Measurements from ENCODE around the gene CCDC102B. TPM values are rescaled to one million over a fixed set of nuclear protein-coding genes. Genes with fewer than 3 reads are reported as not detected.

Gene CCDC102B
- total and polyA plus RNA-seq, 9 donors: 1.8 to 7.0 (median 4.2) TPM

GRCh38 chr18:68983126-68983525 is 185.2 kb downstream of the CCDC102B start:
- no peaks in the 10 kb centered on the region for H3K4me1 ChIP-seq (ENCODE audit: insufficient read depth)
- no peak for DNase-seq
- H3K9me3 ChIP-seq: no peaks in the 10 kb centered on the region
- H3K27ac ChIP-seq: no peak overlapping the region
- intact Hi-C loops (cut with DNase I): no loop called here
- no peaks in the 10 kb centered on the region for H3K27me3 ChIP-seq
- no peak for TF ChIP-seq POLR2A (IDR thresholded peaks at IDR 0.05)
- TF ChIP-seq CTCF (IDR thresholded peaks at IDR 0.05): no peak
- TF ChIP-seq EP300 (IDR thresholded peaks at IDR 0.05): no peak
- no peaks in the 10 kb centered on the region for H3K36me3 ChIP-seq
- no peak overlapping the region for H3K4me3 ChIP-seq

- 78 to 88% (median 79%) methylated on average over 2 of the region's 2 CpGs for WGBS, 3 donors
- DNase-seq: no peak
- Histone ChIP-seq H3K4me1 (ENCODE audit: insufficient read depth) (no peaks in the 10 kb centered on the region), H3K27me3 (no peaks in the 10 kb centered on the region), H3K9me3 (no peaks in the 10 kb centered on the region), H3K4me3 (no peak overlapping the region), H3K27ac (no peak overlapping the region), H3K36me3 (no peaks in the 10 kb centered on the region)
- intact Hi-C loops (cut with DNase I): no loop called here
- TF ChIP-seq EP300 (IDR thresholded peaks at IDR 0.05) (no peak), POLR2A (IDR thresholded peaks at IDR 0.05) (no peak), CTCF (IDR thresholded peaks at IDR 0.05) (no peak)
These were observed 186.5 kb downstream of the CCDC102B start for GRCh38 chr18:68984342-68984741.

- Histone ChIP-seq H3K9me3 (no peaks in the 10 kb centered on the region), H3K27ac (no peak overlapping the region), H3K27me3 (no peaks in the 10 kb centered on the region), H3K4me3 (no peak overlapping the region), H3K4me1 (ENCODE audit: insufficient read depth) (no peaks in the 10 kb centered on the region), H3K36me3 (no peaks in the 10 kb centered on the region)
- 87 to 91% (median 89%) methylated on average over 2 of the region's 2 CpGs for WGBS, 3 donors
- intact Hi-C loops (cut with DNase I): no loop called here
- DNase-seq: no peak
- no peak for TF ChIP-seq EP300 (IDR thresholded peaks at IDR 0.05)
- no peak for TF ChIP-seq CTCF (IDR thresholded peaks at IDR 0.05)
- no peak for TF ChIP-seq POLR2A (IDR thresholded peaks at IDR 0.05)
These were observed 187.4 kb downstream of the CCDC102B start for GRCh38 chr18:68985172-68985820.

GRCh38 chr18:68991286-68991685 is 193.4 kb downstream of the CCDC102B start:
- Histone ChIP-seq H3K36me3 (no peaks in the 10 kb centered on the region), H3K4me3 (no peak overlapping the region), H3K27me3 (no peaks in the 10 kb centered on the region), H3K4me1 (ENCODE audit: insufficient read depth) (no peaks in the 10 kb centered on the region), H3K27ac (no peak overlapping the region), H3K9me3 (no peaks in the 10 kb centered on the region)
- no peak for DNase-seq
- intact Hi-C loops (cut with DNase I): no loop called here
- TF ChIP-seq POLR2A (IDR thresholded peaks at IDR 0.05) (no peak), CTCF (IDR thresholded peaks at IDR 0.05) (no peak), EP300 (IDR thresholded peaks at IDR 0.05) (no peak)

Data from ovary (tissue), 9 donors.